Calu3 (cell line): Measurements from ENCODE around the gene HLTF. TPM values are rescaled to one million over a fixed set of nuclear protein-coding genes. Genes with fewer than 3 reads are reported as not detected.

ENCODE experiments used
- BruUV-seq: library from RNA; stranded (reverse); fragments of 400-500 nt; replicated peaks from 2 replicates; lab custom pipeline; 2021; lab: Mats Ljungman, UMichigan
- CTCF ChIA-PET: fragments of 300-600 bp; sonication (Branson Sonifier 250); formaldehyde crosslinking; loops from one replicate; lab custom pipeline; 2022; ENCODE audit warnings: antibody characterized with exemption; lab: Charles Lee
- DNase-seq: peaks from one replicate; pipeline ENCODE4 v3.0.0; 2022
- H3K27ac Mint-ChIP-seq: one replicate; pipeline ENCODE4 v1.8.0; 2022; ENCODE audit warnings: mixed read lengths; ENCODE audit not compliant: unreplicated experiment
- H3K27me3 Mint-ChIP-seq: one replicate; pipeline ENCODE4 v1.8.0; 2022; ENCODE audit warnings: mixed read lengths; ENCODE audit not compliant: unreplicated experiment
- H3K36me3 Mint-ChIP-seq: one replicate; pipeline ENCODE4 v1.8.0; 2022; ENCODE audit warnings: mild to moderate bottlenecking, moderate library complexity, mixed read lengths; ENCODE audit not compliant: insufficient read depth, unreplicated experiment
- H3K4me1 Mint-ChIP-seq: one replicate; pipeline ENCODE4 v1.8.0; 2022; ENCODE audit warnings: mild to moderate bottlenecking, low read depth, mixed read lengths; ENCODE audit not compliant: unreplicated experiment
- H3K4me3 Mint-ChIP-seq: one replicate; pipeline ENCODE4 v1.8.0; 2022; ENCODE audit warnings: mild to moderate bottlenecking, low read depth, moderate library complexity, mixed read lengths; ENCODE audit not compliant: unreplicated experiment
- H3K9me3 Mint-ChIP-seq: one replicate; pipeline ENCODE4 v1.8.0; 2022; ENCODE audit warnings: low read depth, mixed read lengths; ENCODE audit not compliant: unreplicated experiment
- CTCF ChIP-seq: fragments of 200-600 bp; IDR thresholded peaks from one replicate; pipeline ENCODE4 v1.8.0; 2022; ENCODE audit warnings: antibody characterized with exemption; ENCODE audit not compliant: unreplicated experiment
- intact Hi-C: fragments of 100-400 bp; cut with micrococcal nuclease; formaldehyde crosslinking; loops from one replicate; pipeline ENCODE4 v1.10.0; 2022; ENCODE audit not compliant: unreplicated experiment
- total RNA-seq: library from RNA; stranded (reverse); gene quantifications from 2 replicates; pipeline ENCODE4 v1.2.3, GENCODE V29; 2022

Gene HLTF
- total RNA-seq, 1 experiment from 2014 or later: 63.5 TPM

- H3K27ac Mint-ChIP-seq: no peak overlapping the region
- TF ChIP-seq CTCF: no peak
- H3K36me3 Mint-ChIP-seq: peaks cover 22% of the 10 kb centered on the region
- CTCF ChIA-PET: no interaction called here
- BruUV-seq: no TSS peak
- peaks cover 16% of the 10 kb centered on the region for H3K4me1 Mint-ChIP-seq
- intact Hi-C loops: no loop called here
- H3K4me3 Mint-ChIP-seq: no peak overlapping the region
- H3K9me3 Mint-ChIP-seq: no peaks in the 10 kb centered on the region
- DNase-seq: no peak
- H3K27me3 Mint-ChIP-seq: no peaks in the 10 kb centered on the region
These were observed 3.1 kb upstream of the HLTF start for GRCh38 chr3:149089395-149089794.

- intact Hi-C loops: no loop called here
- Mint-ChIP-seq H3K4me1 (peaks cover 22% of the 10 kb centered on the region), H3K27ac (peak overlapping the region; percentile 86), H3K4me3 (peak overlapping the region; percentile 94), H3K27me3 (no peaks in the 10 kb centered on the region), H3K36me3 (peaks cover 27% of the 10 kb centered on the region), H3K9me3 (no peaks in the 10 kb centered on the region)
- CTCF ChIA-PET: no interaction called here
- no peak for TF ChIP-seq CTCF
- BruUV-seq: no TSS peak
- no peak for DNase-seq
These were observed 875 bp upstream of the HLTF start for GRCh38 chr3:149087208-149087607.

- H3K9me3 Mint-ChIP-seq: no peaks in the 10 kb centered on the region
- DNase-seq: no peak
- H3K4me1 Mint-ChIP-seq: peaks cover 22% of the 10 kb centered on the region
- peak; percentile 31 for TF ChIP-seq CTCF
- CTCF ChIA-PET: interaction anchor here (0.7 kb wide), 1 partner anchor 131 kb away, joined by 3 read pairs; no protein-coding TSS in a partner anchor
- H3K27ac Mint-ChIP-seq: peak overlapping the region; percentile 86
- BruUV-seq: TSS peak; percentile 26
- intact Hi-C loops: no loop called here
- no peaks in the 10 kb centered on the region for H3K27me3 Mint-ChIP-seq
- H3K36me3 Mint-ChIP-seq: peaks cover 27% of the 10 kb centered on the region
- H3K4me3 Mint-ChIP-seq: peak overlapping the region; percentile 94
These were observed 503 bp downstream of the HLTF start for GRCh38 chr3:149085828-149086231.

GRCh38 chr3:149081772-149082171, 4.6 kb downstream of the HLTF start:
- intact Hi-C loops: no loop called here
- H3K27me3 Mint-ChIP-seq: no peaks in the 10 kb centered on the region
- peaks cover 29% of the 10 kb centered on the region for H3K36me3 Mint-ChIP-seq
- no peak for DNase-seq
- CTCF ChIA-PET: no interaction called here
- TF ChIP-seq CTCF: no peak
- no peak overlapping the region for H3K4me3 Mint-ChIP-seq
- H3K9me3 Mint-ChIP-seq: no peaks in the 10 kb centered on the region
- H3K4me1 Mint-ChIP-seq: peaks cover 22% of the 10 kb centered on the region
- no TSS peak for BruUV-seq
- H3K27ac Mint-ChIP-seq: no peak overlapping the region
